ENCODE data around the gene ANKH.

The ANKH gene

DNA sequence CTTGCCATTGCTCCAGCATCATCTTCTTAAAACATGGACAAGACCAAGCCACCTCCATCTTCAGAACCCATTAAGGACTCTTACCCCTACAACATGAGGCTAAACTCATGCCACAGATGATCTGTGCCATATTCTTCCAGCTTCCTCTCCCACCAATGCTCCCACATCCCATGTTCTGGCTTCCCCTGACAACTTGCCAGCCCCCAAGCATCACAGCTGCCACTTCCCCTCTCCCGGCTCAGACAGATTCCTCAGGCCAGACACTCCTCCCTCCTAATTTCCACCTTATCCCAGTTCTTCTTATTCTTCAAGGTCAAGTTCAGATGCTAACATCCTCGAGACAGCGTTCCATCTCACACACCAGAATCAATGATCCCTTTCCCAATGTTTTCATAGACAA is 57.8 kb downstream of the ANKH start:
- TF ChIP-seq OSR1 (CRISPR knock-in tag; IDR thresholded peaks at IDR 0.05), result no peak
- ATAC-seq, result no peak

DNA sequence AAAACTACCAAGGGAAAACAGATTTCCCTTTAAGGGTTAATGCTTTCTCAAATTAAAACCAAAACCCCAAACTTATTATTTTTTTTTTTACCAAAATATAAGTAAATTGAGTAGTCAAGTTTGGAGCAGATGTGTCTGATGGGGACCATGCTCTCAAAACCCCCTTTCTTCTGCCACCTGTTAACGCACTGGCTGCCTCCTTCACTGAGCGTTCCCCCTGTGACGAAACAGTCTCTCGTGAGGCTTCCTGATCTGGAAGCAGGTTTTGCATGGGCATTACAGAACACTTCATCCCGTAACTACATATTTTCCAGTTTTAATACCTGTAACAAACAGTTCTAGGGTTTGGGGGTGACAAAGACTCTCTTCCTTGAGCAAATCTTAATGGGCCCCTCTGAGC is 59.4 kb downstream of the ANKH start:
- TF ChIP-seq, protein P1, sequence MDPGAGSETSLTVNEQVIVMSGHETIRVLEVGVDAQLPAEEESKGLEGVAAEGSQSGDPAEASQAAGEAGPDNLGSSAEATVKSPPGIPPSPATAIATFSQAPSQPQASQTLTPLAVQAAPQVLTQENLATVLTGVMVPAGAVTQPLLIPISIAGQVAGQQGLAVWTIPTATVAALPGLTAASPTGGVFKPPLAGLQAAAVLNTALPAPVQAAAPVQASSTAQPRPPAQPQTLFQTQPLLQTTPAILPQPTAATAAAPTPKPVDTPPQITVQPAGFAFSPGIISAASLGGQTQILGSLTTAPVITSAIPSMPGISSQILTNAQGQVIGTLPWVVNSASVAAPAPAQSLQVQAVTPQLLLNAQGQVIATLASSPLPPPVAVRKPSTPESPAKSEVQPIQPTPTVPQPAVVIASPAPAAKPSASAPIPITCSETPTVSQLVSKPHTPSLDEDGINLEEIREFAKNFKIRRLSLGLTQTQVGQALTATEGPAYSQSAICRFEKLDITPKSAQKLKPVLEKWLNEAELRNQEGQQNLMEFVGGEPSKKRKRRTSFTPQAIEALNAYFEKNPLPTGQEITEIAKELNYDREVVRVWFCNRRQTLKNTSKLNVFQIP (CRISPR knock-in tag; IDR thresholded peaks at IDR 0.05; ENCODE audit: borderline replicate concordance, low read depth), result no peak
- TF ChIP-seq ZC3H10 (CRISPR knock-in tag; IDR thresholded peaks at IDR 0.05) (no peak), RARB (CRISPR knock-in tag; IDR thresholded peaks at IDR 0.05) (no peak), ZNF565 (CRISPR knock-in tag; conservative IDR thresholded peaks at IDR 0.05; ENCODE audit: low read depth) (no peak), OSR1 (CRISPR knock-in tag; IDR thresholded peaks at IDR 0.05) (no peak), ZNF8 (CRISPR knock-in tag; IDR thresholded peaks at IDR 0.05) (no peak), ZNF70 (CRISPR knock-in tag; IDR thresholded peaks at IDR 0.05) (no peak), PPARA (CRISPR knock-in tag; IDR thresholded peaks at IDR 0.05; ENCODE audit: borderline replicate concordance) (no peak), CREB5 (CRISPR knock-in tag; IDR thresholded peaks at IDR 0.05; ENCODE audit: low read depth) (no peak), ISL1 (CRISPR knock-in tag; IDR thresholded peaks at IDR 0.05) (no peak), SNAI2 (CRISPR knock-in tag; IDR thresholded peaks at IDR 0.05) (no peak), ESRRG (CRISPR knock-in tag; IDR thresholded peaks at IDR 0.05) (no peak), GLIS3 (CRISPR knock-in tag; IDR thresholded peaks at IDR 0.05) (no peak), BACH2 (CRISPR knock-in tag; IDR thresholded peaks at IDR 0.05; ENCODE audit: borderline replicate concordance) (no peak), ZFP3 (CRISPR knock-in tag; IDR thresholded peaks at IDR 0.05) (no peak), ARNTL (CRISPR knock-in tag; IDR thresholded peaks at IDR 0.05; ENCODE audit: borderline replicate concordance, low read depth) (no peak), CSDC2 (CRISPR knock-in tag; IDR thresholded peaks at IDR 0.05) (no peak), TSHZ2 (CRISPR knock-in tag; IDR thresholded peaks at IDR 0.05) (no peak)
- TF ChIP-seq, protein P2, sequence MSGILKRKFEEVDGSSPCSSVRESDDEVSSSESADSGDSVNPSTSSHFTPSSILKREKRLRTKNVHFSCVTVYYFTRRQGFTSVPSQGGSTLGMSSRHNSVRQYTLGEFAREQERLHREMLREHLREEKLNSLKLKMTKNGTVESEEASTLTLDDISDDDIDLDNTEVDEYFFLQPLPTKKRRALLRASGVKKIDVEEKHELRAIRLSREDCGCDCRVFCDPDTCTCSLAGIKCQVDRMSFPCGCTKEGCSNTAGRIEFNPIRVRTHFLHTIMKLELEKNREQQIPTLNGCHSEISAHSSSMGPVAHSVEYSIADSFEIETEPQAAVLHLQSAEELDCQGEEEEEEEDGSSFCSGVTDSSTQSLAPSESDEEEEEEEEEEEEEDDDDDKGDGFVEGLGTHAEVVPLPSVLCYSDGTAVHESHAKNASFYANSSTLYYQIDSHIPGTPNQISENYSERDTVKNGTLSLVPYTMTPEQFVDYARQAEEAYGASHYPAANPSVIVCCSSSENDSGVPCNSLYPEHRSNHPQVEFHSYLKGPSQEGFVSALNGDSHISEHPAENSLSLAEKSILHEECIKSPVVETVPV (CRISPR knock-in tag; IDR thresholded peaks at IDR 0.05), result no peak
- no peak for ATAC-seq

- TF ChIP-seq TOX (CRISPR knock-in tag; IDR thresholded peaks at IDR 0.05; ENCODE audit: borderline replicate concordance) (no peak), ARNTL (CRISPR knock-in tag; IDR thresholded peaks at IDR 0.05; ENCODE audit: borderline replicate concordance, low read depth) (no peak), ZC3H10 (CRISPR knock-in tag; IDR thresholded peaks at IDR 0.05) (no peak), GLIS3 (CRISPR knock-in tag; IDR thresholded peaks at IDR 0.05) (no peak)
- ATAC-seq, result no peak; the same call in 1 of the 3 replicates
Measured at GRCh38 chr5:14810928-14811572, 60.5 kb downstream of the ANKH start.

- TF ChIP-seq, protein P1 (CRISPR knock-in tag; IDR thresholded peaks at IDR 0.05; ENCODE audit: borderline replicate concordance, low read depth), result no peak
- TF ChIP-seq OSR1 (CRISPR knock-in tag; IDR thresholded peaks at IDR 0.05), result no peak
- ATAC-seq, result no peak; the same call in 2 of the 3 replicates
Measured at GRCh38 chr5:14810282-14810681, 61.3 kb downstream of the ANKH start.

Measured in SK-N-SH treated with all-trans-retinoic acid at 6 μM for 48 hours (cell line).